CD14-positive monocyte (primary cell): ENCODE data around the gene ORAI2. TPM values are rescaled to one million over a fixed set of nuclear protein-coding genes. Genes with fewer than 3 reads are reported as not detected.

Source experiments
- DNase-seq, 3 donors: peaks; one replicate each; pipeline ENCODE4 v3.0.0-alpha.2; 2011 to 2022
- H2AFZ ChIP-seq: 2 replicates; pipeline ENCODE4 v1.6.0; 2012; ENCODE audit warnings: mild to moderate bottlenecking, low read depth, low read length, inconsistent platforms; ENCODE audit not compliant: insufficient read depth, poor library complexity, severe bottlenecking
- H3K27ac ChIP-seq, 2 donors: 1 replicate in 1 of 2; 2 replicates in 1 of 2; pipeline ENCODE4 v1.5.1; 2012 to 2013; ENCODE audit warnings: low read length in 2 of 2, control low read depth in 1 of 2, inconsistent platforms in 1 of 2, low read depth in 1 of 2, mild to moderate bottlenecking in 1 of 2
- H3K27me3 ChIP-seq, 2 donors: one replicate each; pipeline versions ENCODE4 v1.6.0 to v1.6.1; 2011 to 2013; ENCODE audit warnings: low read length in 2 of 2; ENCODE audit not compliant: control insufficient read depth in 2 of 2, insufficient read depth in 2 of 2
- H3K36me3 ChIP-seq, 2 donors: replicated peaks in 1 of 2; 1 replicate in 1 of 2; 2 replicates in 1 of 2; pipeline versions ENCODE4 v1.5.1 to v1.6.1; 2012 to 2013; ENCODE audit warnings: low read length in 2 of 2, control low read depth in 1 of 2, inconsistent platforms in 1 of 2, mild to moderate bottlenecking in 1 of 2; ENCODE audit not compliant: insufficient read depth in 2 of 2, control insufficient read depth in 1 of 2
- H3K4me1 ChIP-seq, 2 donors: 1 replicate in 1 of 2; 2 replicates in 1 of 2; pipeline versions ENCODE4 v1.5.1 to v1.6.1; 2012 to 2013; ENCODE audit warnings: low read length in 2 of 2, control low read depth in 1 of 2, inconsistent platforms in 1 of 2, mild to moderate bottlenecking in 1 of 2, moderate library complexity in 1 of 2; ENCODE audit not compliant: insufficient read depth in 2 of 2, control insufficient read depth in 1 of 2
- H3K4me2 ChIP-seq: replicated peaks from 2 replicates; pipeline ENCODE3; 2012; ENCODE audit warnings: low read length, moderate library complexity, mild to moderate bottlenecking; ENCODE audit not compliant: poor library complexity, severe bottlenecking; ENCODE audit errors: extremely low read depth
- H3K4me3 ChIP-seq, 3 experiments: fragments of 200-600 bp in 1 of 3; sonication (generic) in 1 of 3; replicated peaks in 1 of 3; 1 replicate in 2 of 3; 2 replicates in 1 of 3; pipeline ENCODE4 v1.5.1; 2011 to 2013; ENCODE audit warnings: low read length in 3 of 3, mild to moderate bottlenecking in 3 of 3, control low read depth in 2 of 3, low read depth in 2 of 3, inconsistent platforms in 1 of 3, moderate library complexity in 1 of 3
- H3K79me2 ChIP-seq: 2 replicates; pipeline ENCODE4 v1.6.0; 2012; ENCODE audit warnings: mild to moderate bottlenecking, control low read depth, inconsistent platforms, low read length, moderate library complexity; ENCODE audit not compliant: insufficient read depth
- H3K9ac ChIP-seq: 2 replicates; pipeline ENCODE4 v1.6.0; 2017; ENCODE audit warnings: low read length, mild to moderate bottlenecking; ENCODE audit not compliant: insufficient read depth, poor library complexity, severe bottlenecking
- H3K9me3 ChIP-seq, 2 donors: replicated peaks in 1 of 2; 1 replicate in 1 of 2; 2 replicates in 1 of 2; pipeline versions ENCODE4 v1.5.1 to v1.6.1; 2012 to 2013; ENCODE audit warnings: low read length in 2 of 2, control low read depth in 1 of 2; ENCODE audit not compliant: control insufficient read depth in 1 of 2, insufficient read depth in 1 of 2
- H4K20me1 ChIP-seq: 2 replicates; pipeline ENCODE4 v1.6.0; 2012; ENCODE audit warnings: mild to moderate bottlenecking, low read length, control low read depth, moderate library complexity; ENCODE audit not compliant: insufficient read depth
- H3K27ac Mint-ChIP-seq, 7 donors: one replicate each; pipeline ENCODE4 v1.8.0; 2020; ENCODE audit warnings: mild to moderate bottlenecking in 7 of 7, mixed read lengths in 7 of 7, moderate library complexity in 6 of 7, inconsistent platforms in 2 of 7
- H3K27me3 Mint-ChIP-seq, 3 donors: one replicate each; pipeline ENCODE4 v1.8.0; 2021 to 2022; ENCODE audit warnings: low read depth in 3 of 3, mild to moderate bottlenecking in 3 of 3, mixed read lengths in 3 of 3, moderate library complexity in 3 of 3, inconsistent platforms in 1 of 3
- H3K36me3 Mint-ChIP-seq, 2 donors: one replicate each; pipeline ENCODE4 v1.8.0; 2020; ENCODE audit warnings: mixed read lengths in 2 of 2, inconsistent platforms in 1 of 2, mild to moderate bottlenecking in 1 of 2
- H3K4me1 Mint-ChIP-seq: one replicate; pipeline ENCODE4 v1.8.0; 2020; ENCODE audit warnings: mild to moderate bottlenecking, mixed read lengths
- H3K4me3 Mint-ChIP-seq, 2 donors: one replicate each; pipeline ENCODE4 v1.8.0; 2020; ENCODE audit warnings: mild to moderate bottlenecking in 2 of 2, mixed read lengths in 2 of 2, moderate library complexity in 1 of 2
- H3K9me3 Mint-ChIP-seq, 7 donors: one replicate each; pipeline ENCODE4 v1.8.0; 2020 to 2022; ENCODE audit warnings: mixed read lengths in 7 of 7, mild to moderate bottlenecking in 6 of 7, moderate library complexity in 6 of 7, inconsistent platforms in 2 of 7
- CTCF ChIP-seq: fragments of 200-600 bp; IDR thresholded peaks from one replicate; pipeline ENCODE4 v1.8.0; 2022; ENCODE audit warnings: antibody characterized with exemption, mild to moderate bottlenecking
- WGBS: methylation state at CpG from one replicate; pipeline ENCODE4 v1.1.5; 2013; ENCODE audit warnings: missing lambda C conversion rate; ENCODE audit not compliant: insufficient coverage; 5-methylcytosine and 5-hydroxymethylcytosine counted together
- intact Hi-C, 2 donors: fragments of 100-400 bp; cut with micrococcal nuclease; formaldehyde crosslinking; loops; one replicate each; pipeline versions ENCODE4 v1.15.0 to v1.15.1; 2023
- polyA plus RNA-seq, 3 donors: library from polyadenylated mRNA; depleted of rRNA in 1 of 3; unstranded in 2 of 3; stranded (reverse) in 1 of 3; fragments of 300-500 nt in 2 of 3; fragments of >200 nt in 1 of 3; fragmentation: Illumina TruSeq in 2 of 3; gene quantifications; 1 replicate in 2 of 3; 2 replicates in 1 of 3; pipeline ENCODE4 v1.2.3, GENCODE V29; 2012 to 2021

Gene ORAI2
- polyA plus RNA-seq, 3 donors = 27.5 to 50.0 (median 38.2) TPM

- peak overlapping the region in 1 of 7 donors; percentile 2 for H3K27ac Mint-ChIP-seq
- Histone ChIP-seq H3K9me3 (no peaks in the 10 kb centered on the region), H3K27ac (no peak overlapping the region), H3K9ac (no peak overlapping the region), H4K20me1 (peaks cover 16% of the 10 kb centered on the region), H3K36me3 (peaks cover 27 to 35% of the 10 kb centered on the region in 2 donors), H3K4me2 (no peak overlapping the region), H2AFZ (no peak overlapping the region), H3K4me3 (no peak overlapping the region), H3K79me2 (no peaks in the 10 kb centered on the region), H3K4me1 (no peaks in the 10 kb centered on the region), H3K27me3 (no peaks in the 10 kb centered on the region)
- TF ChIP-seq CTCF = no peak
- H3K9me3 Mint-ChIP-seq = no peaks in the 10 kb centered on the region
- DNase-seq = no peak
- no peak overlapping the region for H3K4me3 Mint-ChIP-seq
- peaks cover 0 to 1% (median 0%) of the 10 kb centered on the region in 3 donors for H3K27me3 Mint-ChIP-seq
- H3K4me1 Mint-ChIP-seq = peaks cover 4% of the 10 kb centered on the region
- H3K36me3 Mint-ChIP-seq = peaks cover 25 to 34% of the 10 kb centered on the region in 2 donors
- intact Hi-C loops = loop anchor here in 1 of 2 donors (5.0 kb wide), 1 partner anchor 37 kb away; no protein-coding TSS in a partner anchor
- whole genome bisulfite sequencing = over 99% methylated on average over 15 of the region's 15 CpGs
These were observed 15.8 kb downstream of the ORAI2 start for GRCh38 chr7:102449136-102449535.

- peak; percentile 23 to 47 (median 41) for DNase-seq
- Histone ChIP-seq H3K36me3 (peaks cover 21 to 30% of the 10 kb centered on the region in 2 donors), H3K9ac (no peak overlapping the region), H3K4me2 (no peak overlapping the region), H2AFZ (no peak overlapping the region), H3K9me3 (no peaks in the 10 kb centered on the region), H3K27me3 (no peaks in the 10 kb centered on the region), H3K4me3 (no peak overlapping the region), H3K27ac (no peak overlapping the region), H4K20me1 (peaks cover 16% of the 10 kb centered on the region), H3K79me2 (no peaks in the 10 kb centered on the region), H3K4me1 (no peaks in the 10 kb centered on the region)
- H3K36me3 Mint-ChIP-seq = peaks cover 22 to 33% of the 10 kb centered on the region in 2 donors
- H3K9me3 Mint-ChIP-seq = no peaks in the 10 kb centered on the region
- intact Hi-C loops = loop anchor here in 1 of 2 donors (5.0 to 10.0 kb wide), 2 partner anchors 38 to 165 kb away; partner anchors contain the start of gene SH2B2
- peaks cover 0 to 1% (median 0%) of the 10 kb centered on the region in 3 donors for H3K27me3 Mint-ChIP-seq
- WGBS = 84% methylated on average over 4 of the region's 6 CpGs
- H3K4me3 Mint-ChIP-seq = no peak overlapping the region
- H3K27ac Mint-ChIP-seq = peak overlapping the region in 1 of 7 donors; percentile 43
- peaks cover 4% of the 10 kb centered on the region for H3K4me1 Mint-ChIP-seq
- TF ChIP-seq CTCF = peak; percentile 40
These were observed 16.9 kb downstream of the ORAI2 start for GRCh38 chr7:102450242-102450641.
